GM12878 (cell line): Measurements from ENCODE around the gene SUGP1. TPM values are rescaled to one million over a fixed set of nuclear protein-coding genes. Genes with fewer than 3 reads are reported as not detected.

ENCODE experiments used
- ATAC-seq: fragments of 200-7000 bp; cut with Tn5 transposase; 3 replicates; pipeline ENCODE4 v1.9.1; 2020; ENCODE audit warnings: mild to moderate bottlenecking, moderate library complexity
- BruUV-seq: library from RNA; stranded (reverse); fragments of 400-500 nt; replicated peaks from 2 replicates; lab custom pipeline; 2021; lab: Mats Ljungman, UMichigan
- CTCF ChIA-PET: fragments of 300-600 bp; sonication (Branson Sonifier 250); formaldehyde crosslinking; extraction: SDS; loops from one replicate; lab custom pipeline; 2021; ENCODE audit warnings: inconsistent platforms; lab: Yijun Ruan, JAX
- POLR2A ChIA-PET: fragments of 350-600 bp; formaldehyde crosslinking; extraction: SDS; loops from one replicate; lab custom pipeline; 2021; ENCODE audit warnings: inconsistent platforms; lab: Charles Lee
- RAD21 ChIA-PET: fragments of 300-600 bp; sonication (Branson Sonifier 250); formaldehyde crosslinking; loops from one replicate; lab custom pipeline; 2023; ENCODE audit warnings: antibody characterized with exemption; ENCODE audit not compliant: unreplicated experiment; lab: Charles Lee
- SMC1A ChIA-PET: fragments of 300-600 bp; sonication (Branson Sonifier 250); formaldehyde crosslinking; loops from one replicate; lab custom pipeline; 2023; ENCODE audit not compliant: unreplicated experiment, uncharacterized antibody; lab: Charles Lee
- DNase-seq: peaks from one replicate; pipeline ENCODE4 v3.0.0-alpha.2; 2011; ENCODE audit warnings: low read depth, low spot score
- FAIRE-seq: peaks from 3 replicates; lab custom pipeline; 2011; peaks lifted over from hg19 to GRCh38; lab: Jason Lieb, UNC
- H2AFZ ChIP-seq: 2 replicates; pipeline ENCODE4 v1.6.0; 2011; ENCODE audit warnings: low read depth, low read length, control low read depth; ENCODE audit not compliant: control insufficient read depth
- H3K27ac ChIP-seq: 2 replicates; pipeline ENCODE4 v1.5.1; 2011; ENCODE audit warnings: control low read depth; ENCODE audit not compliant: control insufficient read depth, insufficient read depth
- H3K27me3 ChIP-seq, 2 experiments: replicated peaks in 1 of 2; 2 replicates each; pipeline versions ENCODE4 v1.6.0 to v1.6.1; 2011; ENCODE audit warnings: low read length in 1 of 2; ENCODE audit not compliant: control insufficient read depth in 2 of 2, insufficient read depth in 2 of 2
- H3K36me3 ChIP-seq, 2 experiments: 2 replicates each; pipeline ENCODE4 v1.5.1; 2011; ENCODE audit warnings: low read length in 1 of 2; ENCODE audit not compliant: control insufficient read depth in 2 of 2, insufficient read depth in 2 of 2
- H3K4me1 ChIP-seq: 2 replicates; pipeline ENCODE4 v1.6.1; 2011; ENCODE audit warnings: mild to moderate bottlenecking, low read length, moderate library complexity, mixed read lengths; ENCODE audit not compliant: control insufficient read depth, insufficient read depth
- H3K4me2 ChIP-seq: 2 replicates; pipeline ENCODE4 v1.6.0; 2011; ENCODE audit warnings: control low read depth; ENCODE audit not compliant: control insufficient read depth, insufficient read depth
- H3K4me3 ChIP-seq: fragments of 200-600 bp; sonication (generic); 2 replicates; pipeline ENCODE4 v1.5.1; 2016
- H3K79me2 ChIP-seq: 2 replicates; pipeline ENCODE4 v1.6.0; 2011; ENCODE audit warnings: low read length; ENCODE audit not compliant: control insufficient read depth, insufficient read depth
- H3K9ac ChIP-seq: 2 replicates; pipeline ENCODE4 v1.8.0; 2011; ENCODE audit warnings: low read length, control low read depth, mixed read lengths; ENCODE audit not compliant: control insufficient read depth, insufficient read depth
- H3K9me3 ChIP-seq: replicated peaks from 3 replicates; pipeline ENCODE4 v1.5.1; 2011; ENCODE audit warnings: mild to moderate bottlenecking, low read length; ENCODE audit not compliant: control insufficient read depth, insufficient read depth
- H4K20me1 ChIP-seq: 2 replicates; pipeline ENCODE4 v1.6.0; 2011; ENCODE audit not compliant: control insufficient read depth, insufficient read depth
- CHD1 ChIP-seq: IDR thresholded peaks from 2 replicates; pipeline ENCODE4 v1.6.1; 2012; ENCODE audit warnings: low read depth, low read length, improper control_type of control experiment
- E4F1 ChIP-seq: fragments of 450-650 bp; IDR thresholded peaks from 2 replicates; pipeline ENCODE4 v1.6.1; 2018; ENCODE audit warnings: borderline replicate concordance, mild to moderate bottlenecking; ENCODE audit not compliant: partially characterized antibody
- NR2C2 ChIP-seq: IDR thresholded peaks from 2 replicates; pipeline ENCODE4 v1.6.1; 2011; ENCODE audit warnings: borderline replicate concordance, low read depth; ENCODE audit not compliant: control insufficient read depth, insufficient read length
- PAX5 ChIP-seq: IDR thresholded peaks from 2 replicates; pipeline ENCODE4 v1.6.1; 2011; ENCODE audit warnings: low read depth, low read length, borderline replicate concordance
- PBX3 ChIP-seq: IDR thresholded peaks from 2 replicates; pipeline ENCODE4 v1.6.1; 2011; ENCODE audit warnings: mild to moderate bottlenecking, low read depth, low read length, moderate library complexity; ENCODE audit not compliant: insufficient replicate concordance
- RUNX3 ChIP-seq: IDR thresholded peaks from 2 replicates; pipeline ENCODE4 v1.6.1; 2012; ENCODE audit warnings: low read length, inconsistent platforms
- SRF ChIP-seq, 2 experiments: IDR thresholded peaks; 2 replicates each; pipeline ENCODE4 v1.6.1; 2011; ENCODE audit warnings: low read depth in 2 of 2, low read length in 2 of 2, mild to moderate bottlenecking in 1 of 2, moderate library complexity in 1 of 2
- WRNIP1 ChIP-seq: IDR thresholded peaks from 2 replicates; pipeline ENCODE4 v1.6.1; 2011; ENCODE audit warnings: low read depth, low read length, improper control_type of control experiment, borderline replicate concordance
- ZNF687 ChIP-seq: fragments of 450-650 bp; IDR thresholded peaks from 2 replicates; pipeline ENCODE4 v1.6.1; 2017; ENCODE audit warnings: mild to moderate bottlenecking, moderate library complexity
- WGBS: methylation state at CpG from one replicate; pipeline ENCODE4 v1.1.6; 2016; ENCODE audit warnings: low lambda C conversion rate; ENCODE audit not compliant: insufficient replicate concordance, insufficient coverage; ENCODE audit errors: missing lambda C conversion rate; 5-methylcytosine and 5-hydroxymethylcytosine counted together
- in situ Hi-C: fragments of 300-500 bp; cut with MboI; formaldehyde crosslinking; loops from 9 replicates; pipeline ENCODE4 v1.14.3; 2018; ENCODE audit warnings: mixed read lengths
- intact Hi-C: fragments of 100-400 bp; cut with micrococcal nuclease; formaldehyde crosslinking; loops from one replicate; pipeline ENCODE4 v1.14.2; 2022; ENCODE audit not compliant: unreplicated experiment
- polyA plus RNA-seq, 11 experiments: library from polyadenylated mRNA; depleted of rRNA in 4 of 11; unstranded in 6 of 11; stranded (reverse) in 5 of 11; fragments of >200 nt; fragmentation: Nextera tagmentation in 4 of 11; fragmentation: Illumina TruSeq in 1 of 11; extraction: Ambion mirVana in 4 of 11; extraction: Trizol in 1 of 11; gene quantifications; 1 replicate in 1 of 11; 2 replicates in 10 of 11; pipeline versions ENCODE4 v1.2.1 to v1.2.3, GENCODE V29; 2011 to 2016; ENCODE audit warnings: inconsistent platforms in 2 of 11, missing spikeins in 2 of 11, low read depth in 1 of 11
- total RNA-seq, 4 experiments: library from RNA; depleted of rRNA in 3 of 4; stranded (reverse); fragments of >200 nt in 3 of 4; fragmentation: Illumina TruSeq in 1 of 4; extraction: Trizol in 1 of 4; gene quantifications; 2 replicates each; pipeline versions ENCODE4 v1.2.1 to v1.2.3, GENCODE V29; 2013 to 2021

Gene SUGP1
- total and polyA plus RNA-seq, 10 of the 15 experiments (the other 5 are each of a cell fraction or from before 2014, with no cell fraction given): 1.6 to 70.2 (median 38.4) TPM

- Histone ChIP-seq H3K9ac (no peak overlapping the region), H4K20me1 (no peaks in the 10 kb centered on the region), H3K4me3 (no peak overlapping the region), H3K27ac (no peak overlapping the region), H3K79me2 (no peaks in the 10 kb centered on the region), H2AFZ (no peak overlapping the region), H3K4me2 (no peak overlapping the region), H3K36me3 (no peaks in the 10 kb centered on the region), H3K9me3 (no peaks in the 10 kb centered on the region; the same call in 2 of the 3 replicates), H3K27me3 (no peaks in the 10 kb centered on the region; a peak in 1 of 4 replicates), H3K4me1 (no peaks in the 10 kb centered on the region)
- no peak for ATAC-seq
- no TSS peak for BruUV-seq
- DNase-seq: no peak
- SMC1A ChIA-PET: no interaction called here
- RAD21 ChIA-PET: no interaction called here
- CTCF ChIA-PET: no interaction called here
- 87% methylated on average over 72 of the region's 72 CpGs for WGBS
- TF ChIP-seq E4F1 (no peak), NR2C2 (no peak), CHD1 (no peak), WRNIP1 (no peak), SRF (IDR thresholded peaks at IDR 0.05; ENCODE audit: low read depth in 2 of 2, low read length in 2 of 2) (no peak), RUNX3 (no peak), ZNF687 (no peak), PAX5 (no peak), PBX3 (no peak)
- intact Hi-C loops (no loop called here), in situ Hi-C loops (no loop called here)
- no peak for FAIRE-seq
- POLR2A ChIA-PET: no interaction called here
Measured at GRCh38 chr19:19257836-19258588, 62.3 kb downstream of the SUGP1 start.
